Cardiac fibroblast (primary cell): ENCODE measurements around the gene MSANTD2.

Experiments
- DNase-seq, 2 donors: peaks; one replicate each; pipeline versions ENCODE4 v3.0.0 to v3.0.0-alpha.2; 2010; ENCODE audit warnings: low read depth in 2 of 2
- H3K4me3 ChIP-seq, 2 donors: replicated peaks in 1 of 2; 1 replicate in 1 of 2; 2 replicates in 1 of 2; pipeline ENCODE4 v1.5.1; 2011; ENCODE audit warnings: low read depth in 2 of 2, low read length in 2 of 2, mild to moderate bottlenecking in 2 of 2, moderate library complexity in 1 of 2
- TF ChIP-seq, protein P1 (sequence below): IDR thresholded peaks from one replicate; pipeline ENCODE4 v1.5.1; 2011; ENCODE audit warnings: low read depth, mild to moderate bottlenecking, low read length, inconsistent platforms

Gene MSANTD2

DNA sequence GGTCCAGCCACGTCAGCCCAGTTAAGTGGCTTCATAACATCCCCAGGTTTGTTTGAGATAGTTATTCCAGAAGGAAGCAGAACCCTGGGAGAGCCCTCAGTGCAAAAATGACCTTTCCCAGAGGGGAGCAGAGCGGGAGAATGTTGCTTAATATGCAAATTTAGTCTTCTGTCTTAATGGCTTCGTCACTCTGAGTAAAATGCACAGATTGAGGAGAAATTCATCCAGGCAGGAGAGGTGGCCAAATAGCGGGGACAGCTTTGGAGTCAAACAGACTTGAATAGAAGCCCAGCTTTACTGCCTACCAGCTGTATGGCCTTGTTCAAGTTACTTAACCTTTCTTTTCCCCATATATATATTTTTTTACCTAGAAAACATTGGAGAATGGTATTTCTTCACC, 72.7 kb downstream of the MSANTD2 start:
- no peak overlapping the region for H3K4me3 ChIP-seq
- TF ChIP-seq, protein P1, sequence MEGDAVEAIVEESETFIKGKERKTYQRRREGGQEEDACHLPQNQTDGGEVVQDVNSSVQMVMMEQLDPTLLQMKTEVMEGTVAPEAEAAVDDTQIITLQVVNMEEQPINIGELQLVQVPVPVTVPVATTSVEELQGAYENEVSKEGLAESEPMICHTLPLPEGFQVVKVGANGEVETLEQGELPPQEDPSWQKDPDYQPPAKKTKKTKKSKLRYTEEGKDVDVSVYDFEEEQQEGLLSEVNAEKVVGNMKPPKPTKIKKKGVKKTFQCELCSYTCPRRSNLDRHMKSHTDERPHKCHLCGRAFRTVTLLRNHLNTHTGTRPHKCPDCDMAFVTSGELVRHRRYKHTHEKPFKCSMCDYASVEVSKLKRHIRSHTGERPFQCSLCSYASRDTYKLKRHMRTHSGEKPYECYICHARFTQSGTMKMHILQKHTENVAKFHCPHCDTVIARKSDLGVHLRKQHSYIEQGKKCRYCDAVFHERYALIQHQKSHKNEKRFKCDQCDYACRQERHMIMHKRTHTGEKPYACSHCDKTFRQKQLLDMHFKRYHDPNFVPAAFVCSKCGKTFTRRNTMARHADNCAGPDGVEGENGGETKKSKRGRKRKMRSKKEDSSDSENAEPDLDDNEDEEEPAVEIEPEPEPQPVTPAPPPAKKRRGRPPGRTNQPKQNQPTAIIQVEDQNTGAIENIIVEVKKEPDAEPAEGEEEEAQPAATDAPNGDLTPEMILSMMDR = no peak
- no peak for DNase-seq

DNA sequence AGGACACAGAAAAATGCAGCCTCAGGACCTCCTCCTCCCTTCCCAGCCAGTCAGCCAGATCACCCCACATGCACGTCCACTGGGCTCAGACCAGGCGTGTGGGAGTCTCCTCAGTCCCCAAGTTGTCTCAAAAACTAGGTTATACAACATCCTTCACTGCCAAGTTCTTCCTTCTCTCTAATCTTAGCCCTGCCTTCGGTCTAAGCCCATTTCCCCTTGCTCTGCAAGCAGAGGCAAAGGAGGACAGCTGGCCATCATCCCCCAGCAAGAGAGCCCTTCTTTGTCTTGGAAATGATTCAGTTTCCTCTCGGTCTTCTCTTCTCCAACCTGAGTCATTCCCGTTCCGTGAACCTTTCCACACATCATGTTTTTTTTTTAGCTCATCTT, 74.5 kb downstream of the MSANTD2 start:
- peak; percentile 71 to 85 for DNase-seq
- TF ChIP-seq, protein P1 = no peak
- peak overlapping the region in 1 of 2 donors; percentile 18 for H3K4me3 ChIP-seq

DNA sequence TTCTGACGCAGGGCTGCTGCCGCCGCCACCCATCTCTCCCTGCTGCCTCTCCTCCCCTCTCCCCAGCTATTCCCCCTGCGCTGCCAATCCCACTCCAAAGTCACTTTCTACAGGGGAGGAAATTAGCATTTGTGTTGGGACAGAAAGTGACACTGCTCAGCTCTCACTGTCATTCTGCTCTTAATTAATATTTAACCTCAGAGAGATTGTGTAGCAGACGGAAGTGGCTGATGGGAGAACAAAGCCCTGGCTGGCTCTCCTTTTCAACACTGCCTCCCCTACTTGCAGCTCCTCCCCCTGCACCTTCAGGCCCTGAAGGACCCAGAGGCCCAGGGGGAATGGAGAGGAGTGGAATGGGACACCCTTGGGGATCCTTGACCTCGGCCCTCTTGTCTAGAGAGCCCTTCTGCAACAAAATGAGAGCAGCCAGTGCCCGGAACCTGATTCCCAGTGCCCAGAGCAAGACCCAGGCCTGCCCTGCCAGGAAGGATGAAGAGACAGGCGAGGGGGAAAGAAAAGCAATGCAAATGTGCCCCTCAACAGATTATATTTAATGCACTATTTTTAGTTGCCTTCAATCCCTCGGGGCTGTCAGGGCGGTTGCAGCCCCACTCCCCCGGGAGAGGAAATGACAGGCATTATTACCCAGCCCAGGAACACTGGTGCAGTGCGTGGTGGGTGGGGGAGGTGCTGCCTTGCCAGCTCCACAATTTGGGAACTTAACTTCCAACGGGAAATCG, 75.1 kb downstream of the MSANTD2 start:
- peak overlapping the region in 1 of 2 donors; percentile 18 for H3K4me3 ChIP-seq
- TF ChIP-seq, protein P1 = no peak
- no peak for DNase-seq

DNA sequence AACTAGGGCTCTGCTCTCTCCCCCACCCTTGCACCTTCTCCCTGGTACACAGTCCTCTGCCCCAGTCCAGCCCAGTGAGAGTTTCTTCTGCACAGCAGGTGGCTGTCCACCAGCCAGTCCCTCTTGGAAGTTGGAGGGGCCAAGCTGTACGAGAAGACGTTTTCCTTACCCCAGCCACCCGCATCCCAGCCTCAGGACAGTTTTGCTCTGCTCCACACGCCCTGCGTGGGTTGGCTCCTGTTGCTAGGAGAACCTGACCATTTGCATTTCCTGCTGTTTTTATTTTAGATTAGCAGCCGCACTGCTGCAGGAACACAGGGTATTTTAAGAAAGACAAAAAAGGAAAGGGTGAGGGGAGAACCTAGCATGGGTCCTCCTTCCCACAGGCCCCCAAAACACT, 78.0 kb downstream of the MSANTD2 start:
- TF ChIP-seq, protein P1 = no peak
- no peak for DNase-seq
- no peak overlapping the region for H3K4me3 ChIP-seq

DNA sequence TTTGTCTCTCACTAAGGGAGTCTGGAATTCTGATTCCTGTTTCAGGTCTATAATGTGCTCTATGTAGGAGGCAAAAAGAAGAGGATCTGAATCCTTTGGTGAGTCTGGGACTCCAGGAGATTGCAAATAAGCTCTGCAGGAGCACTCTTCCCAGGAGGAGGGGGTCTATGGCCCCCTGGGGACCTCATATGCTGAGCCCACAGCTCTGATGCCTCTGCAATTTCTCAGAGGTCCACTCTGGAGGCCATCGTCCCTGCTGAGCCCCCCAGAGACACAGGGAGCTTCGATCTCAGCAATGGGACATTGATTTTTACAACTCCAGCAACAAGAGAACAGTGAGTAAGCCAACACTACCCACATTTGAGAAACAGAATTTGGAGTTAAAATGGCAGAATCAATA, 80.7 kb downstream of the MSANTD2 start:
- no peak for DNase-seq

DNA sequence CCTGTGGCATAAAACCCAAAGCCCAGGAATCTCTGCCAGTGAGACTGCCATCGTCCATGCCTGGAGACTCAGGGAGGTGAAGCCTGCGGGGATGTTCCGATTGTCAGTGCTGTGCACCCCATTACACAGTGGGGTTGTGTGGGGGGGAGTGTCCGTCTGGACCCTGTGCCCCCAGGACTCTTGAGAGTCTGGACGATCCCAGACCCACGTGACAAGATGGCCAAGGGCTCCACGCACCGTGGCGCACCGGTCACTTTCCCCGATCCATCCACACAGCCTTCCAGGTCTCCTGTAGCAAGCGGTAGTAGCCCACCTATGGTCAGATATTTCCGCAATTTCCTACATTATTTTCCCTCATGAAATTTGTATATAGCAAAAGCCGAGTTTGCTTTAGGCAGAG, 81.4 kb downstream of the MSANTD2 start:
- H3K4me3 ChIP-seq = no peak overlapping the region
- DNase-seq = no peak

More for the DNA sequence above, 80.7 kb downstream of the MSANTD2 start:
- TF ChIP-seq, protein P1 = no peak
- no peak overlapping the region for H3K4me3 ChIP-seq

More for the DNA sequence above, 81.4 kb downstream of the MSANTD2 start:
- TF ChIP-seq, protein P1 = no peak
